GM19468 (cell line): Measurements from ENCODE around the gene TINAG.

Experiments used
- ATAC-seq: cut with Tn5 transposase; IDR thresholded peaks from one replicate; pipeline ENCODE4 v1.9.1; 2021; ENCODE audit warnings: mild to moderate bottlenecking, moderate library complexity, moderate number of reproducible peaks; ENCODE audit not compliant: unreplicated experiment; ENCODE audit errors: extremely low read depth

Gene TINAG

GRCh38 chr6:54419885-54420284 lies 111.6 kb downstream of the TINAG start:
- no peak for ATAC-seq

- ATAC-seq, result no peak
Measured at GRCh38 chr6:54426995-54427394, 118.8 kb downstream of the TINAG start.

- ATAC-seq, result no peak
Measured at GRCh38 chr6:54427396-54427937, 119.2 kb downstream of the TINAG start.

- ATAC-seq, result peak; percentile 94
Measured at GRCh38 chr6:54428431-54428830, 120.2 kb downstream of the TINAG start.

- ATAC-seq, result no peak
Measured at GRCh38 chr6:54431466-54431865, 123.2 kb downstream of the TINAG start.
